C4-2B (cell line): ENCODE measurements around the gene PEMT.

Experiments
- H3K27ac ChIP-seq: fragments of 450-650 bp; 2 replicates; pipeline ENCODE4 v1.5.1; 2017
- CTCF ChIP-seq: fragments of 450-650 bp; conservative IDR thresholded peaks from 2 replicates; pipeline ENCODE4 v1.5.1; 2017; ENCODE audit warnings: mild to moderate bottlenecking
- ZFX ChIP-seq: fragments of 450-650 bp; IDR thresholded peaks from 2 replicates; pipeline ENCODE4 v1.6.1; 2017

The PEMT gene

GRCh38 chr17:17503566-17504130 is 87.9 kb downstream of the PEMT start:
- TF ChIP-seq CTCF, result no peak
- TF ChIP-seq ZFX, result no peak
- no peak overlapping the region for H3K27ac ChIP-seq

GRCh38 chr17:17502741-17503565 is 88.6 kb downstream of the PEMT start:
- TF ChIP-seq ZFX (no peak), CTCF (no peak)
- no peak overlapping the region for H3K27ac ChIP-seq

- no peak for TF ChIP-seq ZFX
- no peak for TF ChIP-seq CTCF
- H3K27ac ChIP-seq, result no peak overlapping the region
Measured at GRCh38 chr17:17500999-17501605, 90.4 kb downstream of the PEMT start.

GRCh38 chr17:17499402-17500145 is 91.9 kb downstream of the PEMT start:
- H3K27ac ChIP-seq, result no peak overlapping the region
- no peak for TF ChIP-seq CTCF
- no peak for TF ChIP-seq ZFX

- TF ChIP-seq ZFX (no peak), CTCF (no peak)
- H3K27ac ChIP-seq, result no peak overlapping the region
Measured at GRCh38 chr17:17498606-17499301, 92.8 kb downstream of the PEMT start.

GRCh38 chr17:17497845-17498520 is 93.5 kb downstream of the PEMT start:
- H3K27ac ChIP-seq, result no peak overlapping the region
- TF ChIP-seq CTCF, result no peak
- no peak for TF ChIP-seq ZFX
